Loucy (cell line): ENCODE data around the gene NLRP7.
"Not testable (repeated sequence)": the region's sequence is repeated elsewhere in the genome, so short reads cannot be mapped to it uniquely, and the experiment has no call there.

ENCODE experiments used
- H2AFZ ChIP-seq: fragments of 200-600 bp; sonication (generic); 2 replicates; pipeline ENCODE4 v1.6.0; 2016; ENCODE audit warnings: antibody characterized with exemption, mild to moderate bottlenecking, low read length, moderate library complexity
- H3F3A ChIP-seq: fragments of 200-600 bp; 2 replicates; pipeline ENCODE4 v1.6.0; 2016; ENCODE audit warnings: antibody characterized with exemption, low read depth, mild to moderate bottlenecking
- H3K27me3 ChIP-seq: fragments of 200-600 bp; sonication (generic); 2 replicates; pipeline ENCODE4 v1.6.1; 2014; ENCODE audit warnings: low read length, mild to moderate bottlenecking; ENCODE audit not compliant: insufficient read depth, poor library complexity, severe bottlenecking
- H3K36me3 ChIP-seq: fragments of 200-600 bp; sonication (generic); 2 replicates; pipeline ENCODE4 v1.6.1; 2016; ENCODE audit warnings: low read length; ENCODE audit not compliant: insufficient read depth
- H3K4me1 ChIP-seq: fragments of 200-600 bp; sonication (generic); 2 replicates; pipeline ENCODE4 v1.5.1; 2014; ENCODE audit warnings: low read length, mild to moderate bottlenecking; ENCODE audit not compliant: insufficient read depth, poor library complexity, severe bottlenecking
- H3K4me2 ChIP-seq: fragments of 200-600 bp; sonication (generic); 2 replicates; pipeline ENCODE4 v1.6.0; 2014; ENCODE audit warnings: antibody characterized with exemption, low read length, low read depth, mild to moderate bottlenecking; ENCODE audit not compliant: poor library complexity, severe bottlenecking
- H3K4me3 ChIP-seq: fragments of 200-600 bp; sonication (generic); 2 replicates; pipeline ENCODE4 v1.5.1; 2014; ENCODE audit warnings: low read length, mild to moderate bottlenecking, mixed read lengths; ENCODE audit not compliant: poor library complexity, severe bottlenecking
- H3K79me2 ChIP-seq: fragments of 200-600 bp; sonication (generic); 2 replicates; pipeline ENCODE4 v1.6.1; 2014; ENCODE audit warnings: low read length; ENCODE audit not compliant: insufficient read depth
- H3K9ac ChIP-seq: fragments of 200-600 bp; sonication (generic); 2 replicates; pipeline ENCODE4 v1.6.0; 2014; ENCODE audit warnings: mild to moderate bottlenecking, low read depth, low read length, moderate library complexity; ENCODE audit not compliant: poor library complexity, severe bottlenecking
- H3K9me2 ChIP-seq: fragments of 200-600 bp; sonication (generic); replicated peaks from 2 replicates; pipeline ENCODE4 v1.6.1; 2016; ENCODE audit warnings: low read depth, low read length, mixed read lengths
- H3K9me3 ChIP-seq: fragments of 200-600 bp; sonication (generic); 2 replicates; pipeline ENCODE4 v1.6.1; 2014; ENCODE audit warnings: mild to moderate bottlenecking, antibody characterized with exemption, low read length, low read depth; ENCODE audit not compliant: insufficient read depth
- H4K20me1 ChIP-seq: fragments of 200-600 bp; sonication (generic); 2 replicates; pipeline ENCODE4 v1.6.0; 2014; ENCODE audit warnings: antibody characterized with exemption, low read length, mild to moderate bottlenecking; ENCODE audit not compliant: insufficient read depth, poor library complexity, severe bottlenecking
- EZH2phosphoT487 ChIP-seq: fragments of 200-600 bp; IDR thresholded peaks from 2 replicates; pipeline ENCODE4 v1.6.1; 2018; ENCODE audit warnings: antibody characterized with exemption, mild to moderate bottlenecking, moderate library complexity, borderline replicate concordance
- TF ChIP-seq, protein P1 (sequence below): fragments of 200-600 bp; sonication (generic); conservative IDR thresholded peaks from 2 replicates; pipeline ENCODE4 v1.5.1; 2014; ENCODE audit warnings: mild to moderate bottlenecking, antibody characterized with exemption, low read length

NLRP7 gene

DNA sequence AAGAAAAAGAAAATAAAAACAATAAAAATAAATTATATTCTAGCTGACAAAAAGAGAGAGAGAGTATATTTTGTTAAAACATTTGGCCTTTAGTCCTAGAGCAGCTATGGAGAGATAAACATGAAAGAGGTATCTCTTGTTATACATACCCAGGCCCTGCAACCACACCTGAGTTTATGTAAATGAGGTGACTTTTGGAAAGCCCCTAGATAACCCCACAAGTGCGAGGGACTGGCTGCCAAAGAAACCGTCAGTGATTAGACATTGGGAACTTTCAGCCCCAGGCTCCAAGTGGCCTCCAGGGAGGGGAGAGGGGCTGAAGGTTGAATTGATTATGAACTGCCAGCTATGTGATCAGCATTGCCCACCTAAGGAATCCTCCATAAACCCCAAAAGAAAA lies 2.1 kb upstream of the NLRP7 start:
- Histone ChIP-seq H3K4me3 (no peak overlapping the region), H3F3A (no peaks in the 10 kb centered on the region), H3K4me2 (no peak overlapping the region)

DNA sequence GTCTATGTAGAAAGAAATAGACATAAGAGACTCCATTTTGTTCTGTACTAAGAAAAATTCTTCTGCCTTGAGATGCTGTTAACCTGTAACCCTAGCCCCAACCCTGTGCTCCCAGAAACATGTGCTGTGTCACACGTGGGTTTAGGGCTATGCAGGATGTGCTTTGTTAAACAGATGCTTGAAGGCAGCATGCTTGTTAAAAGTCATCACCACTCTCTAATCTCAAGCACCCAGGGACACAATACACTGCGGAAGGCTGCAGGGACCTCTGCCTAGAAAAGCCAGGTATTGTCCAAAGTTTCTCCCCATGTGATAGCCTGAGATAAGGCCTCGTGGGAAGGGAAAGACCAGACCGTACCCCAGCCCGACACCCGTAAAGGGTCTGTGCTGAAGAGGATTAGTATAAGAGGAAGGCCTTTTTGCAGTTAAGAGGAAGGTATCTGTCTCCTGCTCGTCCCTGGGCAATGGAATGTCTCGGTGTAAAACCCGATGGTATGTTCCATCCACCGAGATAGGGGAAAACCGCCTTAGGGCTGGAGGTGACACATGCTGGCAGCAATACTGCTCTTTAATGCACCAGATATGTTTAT lies 3.5 kb downstream of the NLRP7 start:
- H3K4me3 ChIP-seq, H3K36me3 ChIP-seq, H3K9me3 ChIP-seq, H3K4me2 ChIP-seq, H3F3A ChIP-seq, H3K27me3 ChIP-seq, H3K4me1 ChIP-seq, H3K9me2 ChIP-seq, H4K20me1 ChIP-seq, H3K9ac ChIP-seq, H3K79me2 ChIP-seq: not testable (repeated sequence)
- H2AFZ ChIP-seq = peak overlapping the region; percentile 15; the same call in 1 of the 2 replicates

More for the DNA sequence above, 2.1 kb upstream of the NLRP7 start:
- H3K36me3 ChIP-seq = no peaks in the 10 kb centered on the region
- no peaks in the 10 kb centered on the region for H3K9me2 ChIP-seq
- H3K4me1 ChIP-seq = no peaks in the 10 kb centered on the region
- no peak overlapping the region for H2AFZ ChIP-seq
- H3K9ac ChIP-seq = no peak overlapping the region
- no peaks in the 10 kb centered on the region for H4K20me1 ChIP-seq
- no peaks in the 10 kb centered on the region for H3K79me2 ChIP-seq
- TF ChIP-seq EZH2phosphoT487 = no peak
- TF ChIP-seq, protein P1, sequence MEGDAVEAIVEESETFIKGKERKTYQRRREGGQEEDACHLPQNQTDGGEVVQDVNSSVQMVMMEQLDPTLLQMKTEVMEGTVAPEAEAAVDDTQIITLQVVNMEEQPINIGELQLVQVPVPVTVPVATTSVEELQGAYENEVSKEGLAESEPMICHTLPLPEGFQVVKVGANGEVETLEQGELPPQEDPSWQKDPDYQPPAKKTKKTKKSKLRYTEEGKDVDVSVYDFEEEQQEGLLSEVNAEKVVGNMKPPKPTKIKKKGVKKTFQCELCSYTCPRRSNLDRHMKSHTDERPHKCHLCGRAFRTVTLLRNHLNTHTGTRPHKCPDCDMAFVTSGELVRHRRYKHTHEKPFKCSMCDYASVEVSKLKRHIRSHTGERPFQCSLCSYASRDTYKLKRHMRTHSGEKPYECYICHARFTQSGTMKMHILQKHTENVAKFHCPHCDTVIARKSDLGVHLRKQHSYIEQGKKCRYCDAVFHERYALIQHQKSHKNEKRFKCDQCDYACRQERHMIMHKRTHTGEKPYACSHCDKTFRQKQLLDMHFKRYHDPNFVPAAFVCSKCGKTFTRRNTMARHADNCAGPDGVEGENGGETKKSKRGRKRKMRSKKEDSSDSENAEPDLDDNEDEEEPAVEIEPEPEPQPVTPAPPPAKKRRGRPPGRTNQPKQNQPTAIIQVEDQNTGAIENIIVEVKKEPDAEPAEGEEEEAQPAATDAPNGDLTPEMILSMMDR = no peak
- H3K9me3 ChIP-seq = no peaks in the 10 kb centered on the region
- no peaks in the 10 kb centered on the region for H3K27me3 ChIP-seq

DNA sequence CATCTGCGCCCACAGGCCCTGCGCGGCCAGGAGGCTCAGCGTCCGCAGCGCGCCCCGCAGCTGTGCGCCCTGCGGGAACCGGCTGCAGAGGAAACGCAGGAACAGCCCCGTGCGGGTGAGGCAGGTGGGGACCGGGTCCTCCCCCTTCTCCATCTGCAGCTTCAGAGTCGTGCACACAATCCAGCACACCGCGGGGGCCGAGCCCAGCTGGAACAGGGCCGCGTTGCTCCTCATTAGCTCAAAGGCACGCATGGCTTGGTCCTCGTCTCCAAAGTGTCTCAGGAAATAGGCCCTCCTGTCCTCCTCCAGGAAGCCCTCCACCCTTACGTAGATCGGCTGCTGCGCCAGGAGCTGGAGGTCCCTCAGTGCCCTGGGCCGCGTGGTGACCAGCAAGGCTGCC lies 7.8 kb downstream of the NLRP7 start:
- H3F3A ChIP-seq, H4K20me1 ChIP-seq, H3K4me3 ChIP-seq, H3K9me2 ChIP-seq, H3K9me3 ChIP-seq, H3K79me2 ChIP-seq, H3K4me1 ChIP-seq, H3K4me2 ChIP-seq, H3K9ac ChIP-seq, H2AFZ ChIP-seq, H3K27me3 ChIP-seq, H3K36me3 ChIP-seq: not testable (repeated sequence)

DNA sequence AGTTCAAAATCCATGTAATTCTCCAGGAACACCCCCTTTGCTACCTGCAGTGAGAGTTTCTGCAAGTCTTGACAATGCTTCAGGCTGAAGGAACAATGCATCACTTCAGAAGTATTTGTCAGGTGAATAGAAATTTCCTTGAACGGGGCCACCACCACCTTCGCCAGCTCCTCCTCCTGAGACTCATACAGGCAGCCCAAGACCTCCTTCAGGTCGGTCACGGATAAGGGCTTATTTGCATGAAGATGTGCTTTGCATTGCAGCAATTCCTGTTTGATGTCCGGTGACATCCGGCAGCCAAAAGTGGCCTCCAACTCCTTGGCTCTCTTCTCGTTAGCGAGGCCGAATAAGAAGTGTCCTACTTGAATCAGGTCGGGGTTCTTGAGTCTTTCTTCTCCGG lies 8.4 kb downstream of the NLRP7 start:
- H3K9ac ChIP-seq = no peak overlapping the region
- H3K79me2 ChIP-seq = no peaks in the 10 kb centered on the region
- no peaks in the 10 kb centered on the region for H3F3A ChIP-seq
- no peaks in the 10 kb centered on the region for H3K9me3 ChIP-seq
- no peak overlapping the region for H2AFZ ChIP-seq
- peaks cover 9% of the 10 kb centered on the region for H3K4me1 ChIP-seq
- no peaks in the 10 kb centered on the region for H3K36me3 ChIP-seq
- H3K4me2 ChIP-seq = no peak overlapping the region
- H3K4me3 ChIP-seq = no peak overlapping the region
- no peaks in the 10 kb centered on the region for H3K27me3 ChIP-seq
- no peaks in the 10 kb centered on the region for H3K9me2 ChIP-seq
- H4K20me1 ChIP-seq = no peaks in the 10 kb centered on the region
- no peak for TF ChIP-seq EZH2phosphoT487
- TF ChIP-seq, protein P1 = no peak
